SK-N-SH (cell line): Measurements from ENCODE around the gene CRTC2. TPM values are rescaled to one million over a fixed set of nuclear protein-coding genes. Genes with fewer than 3 reads are reported as not detected.

ENCODE experiments used
- CTCF ChIA-PET: fragments of 300-600, 350-600 bp; formaldehyde crosslinking; extraction: SDS; loops from one replicate; lab custom pipeline; 2021; lab: Yijun Ruan, JAX
- POLR2A ChIA-PET: fragments of 350-600 bp; sonication (Branson Sonifier 250); formaldehyde crosslinking; extraction: SDS; loops from one replicate; lab custom pipeline; 2020; ENCODE audit warnings: antibody characterized with exemption, inconsistent platforms; lab: Yijun Ruan, JAX
- DNase-seq: peaks from one replicate; pipeline ENCODE4 v3.0.0; 2012
- H2AFZ ChIP-seq: fragments of 200-600 bp; sonication (generic); 2 replicates; pipeline ENCODE4 v1.8.1; 2016; ENCODE audit warnings: antibody characterized with exemption, mild to moderate bottlenecking, low read depth
- H3F3A ChIP-seq: fragments of 200-600 bp; sonication (generic); replicated peaks from 2 replicates; pipeline ENCODE3; 2016; ENCODE audit warnings: antibody characterized with exemption, mild to moderate bottlenecking; ENCODE audit not compliant: insufficient read depth
- H3K27ac ChIP-seq, 2 experiments: fragments of 200-500 bp in 1 of 2; fragments of 200-600 bp in 1 of 2; sonication (Bioruptor generic) in 1 of 2; sonication (generic), shearing (Covaris generic) in 1 of 2; 2 replicates each; pipeline versions ENCODE4 v1.5.1 to v1.6.1; 2014 to 2016; ENCODE audit warnings: low read depth in 2 of 2, inconsistent platforms in 1 of 2, low read length in 1 of 2, mild to moderate bottlenecking in 1 of 2, mixed read lengths in 1 of 2
- H3K27me3 ChIP-seq: fragments of 200-600 bp; sonication (generic), shearing (Covaris generic); 2 replicates; pipeline ENCODE4 v1.6.1; 2016; ENCODE audit warnings: mixed run types; ENCODE audit not compliant: insufficient read depth
- H3K36me3 ChIP-seq, 2 experiments: fragments of 200-500 bp in 1 of 2; fragments of 200-600 bp in 1 of 2; sonication (Bioruptor generic) in 1 of 2; sonication (generic) in 1 of 2; replicated peaks in 1 of 2; 2 replicates each; pipeline versions ENCODE3 to v1.5.1; 2014 to 2016; ENCODE audit warnings: low read length in 1 of 2, mild to moderate bottlenecking in 1 of 2; ENCODE audit not compliant: insufficient read depth in 2 of 2, control insufficient read depth in 1 of 2
- H3K4me1 ChIP-seq, 2 experiments: fragments of 200-500 bp in 1 of 2; fragments of 200-600 bp in 1 of 2; sonication (Bioruptor generic) in 1 of 2; sonication (generic), shearing (Covaris generic) in 1 of 2; 2 replicates each; pipeline versions ENCODE4 v1.5.1 to v1.6.1; 2014 to 2016; ENCODE audit warnings: low read depth in 1 of 2, low read length in 1 of 2, mixed run types in 1 of 2; ENCODE audit not compliant: insufficient read depth in 2 of 2, control insufficient read depth in 1 of 2
- H3K4me2 ChIP-seq: fragments of 200-600 bp; sonication (generic), shearing (Covaris generic); 2 replicates; pipeline ENCODE4 v1.6.1; 2017; ENCODE audit warnings: mixed run types
- H3K4me3 ChIP-seq, 2 experiments: fragments of 200-500 bp in 1 of 2; fragments of 200-600 bp in 1 of 2; sonication (Bioruptor generic) in 1 of 2; sonication (generic), shearing (Covaris generic) in 1 of 2; 2 replicates each; pipeline versions ENCODE4 v1.5.1 to v1.8.1; 2014 to 2016; ENCODE audit warnings: low read depth in 2 of 2, inconsistent platforms in 1 of 2, low read length in 1 of 2, mild to moderate bottlenecking in 1 of 2, mixed read lengths in 1 of 2, moderate library complexity in 1 of 2
- H3K79me2 ChIP-seq: fragments of 200-600 bp; sonication (generic); 2 replicates; pipeline ENCODE4 v1.8.1; 2017; ENCODE audit warnings: mild to moderate bottlenecking; ENCODE audit not compliant: insufficient read depth
- H3K9ac ChIP-seq: fragments of 200-600 bp; sonication (generic); 2 replicates; pipeline ENCODE4 v1.6.1; 2017; ENCODE audit warnings: mixed run types
- H3K9me2 ChIP-seq: fragments of 200-600 bp; sonication (generic); 2 replicates; pipeline ENCODE4 v1.6.1; 2017; ENCODE audit warnings: mixed run types
- H3K9me3 ChIP-seq: fragments of 200-600 bp; sonication (generic); 2 replicates; pipeline ENCODE4 v1.6.1; 2017; ENCODE audit warnings: mixed run types, mild to moderate bottlenecking, moderate library complexity
- H4K20me1 ChIP-seq: fragments of 200-600 bp; sonication (generic); 2 replicates; pipeline ENCODE4 v1.6.1; 2017; ENCODE audit warnings: mild to moderate bottlenecking, mixed run types; ENCODE audit not compliant: insufficient read depth
- CHD2 ChIP-seq: fragments of 150-350 bp; IDR thresholded peaks from 2 replicates; pipeline ENCODE4 v1.6.1; 2018; ENCODE audit warnings: low read length; ENCODE audit not compliant: partially characterized antibody
- EP300 ChIP-seq, 2 experiments: IDR thresholded peaks; 2 replicates each; pipeline versions ENCODE4 v1.4.0 to v1.6.1; 2012; ENCODE audit warnings: borderline replicate concordance in 1 of 2, low read depth in 1 of 2, low read length in 1 of 2
- EZH2phosphoT487 ChIP-seq: fragments of 200-600 bp; sonication (generic); IDR thresholded peaks from 2 replicates; pipeline ENCODE4 v1.6.1; 2017; ENCODE audit warnings: low read depth, mixed run types, mild to moderate bottlenecking, antibody characterized with exemption, moderate library complexity, borderline replicate concordance
- FOXJ3 ChIP-seq: sonication (generic); formaldehyde crosslinking; IDR thresholded peaks from 2 replicates; pipeline ENCODE4 v1.5.1; 2020; ENCODE audit warnings: mild to moderate bottlenecking, missing genetic modification reagents
- GABPA ChIP-seq: IDR thresholded peaks from 2 replicates; pipeline ENCODE4 v1.4.0; 2012; ENCODE audit warnings: low read depth, mild to moderate bottlenecking
- MXI1 ChIP-seq: IDR thresholded peaks from 2 replicates; pipeline ENCODE4 v1.6.1; 2012; ENCODE audit warnings: mild to moderate bottlenecking, low read depth, low read length, improper control_type of control experiment
- NFIC ChIP-seq: IDR thresholded peaks from 2 replicates; pipeline ENCODE4 v1.4.0; 2012; ENCODE audit warnings: borderline replicate concordance
- NRF1 ChIP-seq: IDR thresholded peaks from 2 replicates; pipeline ENCODE4 v1.6.1; 2012; ENCODE audit warnings: low read depth, mild to moderate bottlenecking, low read length
- RAD21 ChIP-seq: IDR thresholded peaks from 2 replicates; pipeline ENCODE4 v1.6.1; 2012; ENCODE audit warnings: mild to moderate bottlenecking, low read length
- RCOR1 ChIP-seq: fragments of 150-350 bp; IDR thresholded peaks from 2 replicates; pipeline ENCODE4 v1.6.1; 2017; ENCODE audit warnings: antibody characterized with exemption, low read length
- RFX5 ChIP-seq: IDR thresholded peaks from 2 replicates; pipeline ENCODE4 v1.6.1; 2012; ENCODE audit warnings: mild to moderate bottlenecking, improper control_type of control experiment, low read length
- SIN3A ChIP-seq: IDR thresholded peaks from 2 replicates; pipeline ENCODE4 v1.6.1; 2012; ENCODE audit warnings: low read depth, mild to moderate bottlenecking, low read length, moderate library complexity, borderline replicate concordance
- SMC3 ChIP-seq: IDR thresholded peaks from 2 replicates; pipeline ENCODE4 v1.6.1; 2012; ENCODE audit warnings: low read depth, low read length, improper control_type of control experiment
- TAF1 ChIP-seq: IDR thresholded peaks from 2 replicates; pipeline ENCODE4 v1.6.1; 2012; ENCODE audit warnings: low read depth, mild to moderate bottlenecking, low read length, moderate library complexity, borderline replicate concordance
- YY1 ChIP-seq: IDR thresholded peaks from 2 replicates; pipeline ENCODE4 v1.4.0; 2012; ENCODE audit warnings: low read depth, mild to moderate bottlenecking
- WGBS: methylation state at CpG from one replicate; pipeline ENCODE4 v1.1.6; 2017; ENCODE audit warnings: low lambda C conversion rate; 5-methylcytosine and 5-hydroxymethylcytosine counted together
- polyA plus RNA-seq, 3 experiments: library from polyadenylated mRNA; depleted of rRNA; stranded (reverse); fragments of >200 nt; gene quantifications; 2 replicates each; pipeline ENCODE4 v1.2.3, GENCODE V29; 2012
- TF ChIP-seq, protein P1 (sequence below): IDR thresholded peaks from 2 replicates; pipeline ENCODE4; 2012
- TF ChIP-seq, protein P2 (sequence below): IDR thresholded peaks from 2 replicates; pipeline ENCODE4 v1.4.0; 2012; ENCODE audit warnings: low read depth, borderline replicate concordance
- TF ChIP-seq, protein P3 (sequence below): fragments of 150-350 bp; IDR thresholded peaks from 2 replicates; pipeline ENCODE4 v1.6.1; 2016; ENCODE audit warnings: mild to moderate bottlenecking, low read depth, low read length
- TF ChIP-seq, protein P4 (sequence below): IDR thresholded peaks from 2 replicates; pipeline ENCODE4 v1.4.0; 2012; ENCODE audit warnings: low read depth
- TF ChIP-seq, protein P5 (sequence below): IDR thresholded peaks from 2 replicates; pipeline ENCODE4 v1.4.0; 2012; ENCODE audit warnings: low read depth, borderline replicate concordance

Gene CRTC2
- polyA plus RNA-seq, 1 of the 3 experiments (the other 2 are of a cell fraction), result 25.5 TPM

DNA sequence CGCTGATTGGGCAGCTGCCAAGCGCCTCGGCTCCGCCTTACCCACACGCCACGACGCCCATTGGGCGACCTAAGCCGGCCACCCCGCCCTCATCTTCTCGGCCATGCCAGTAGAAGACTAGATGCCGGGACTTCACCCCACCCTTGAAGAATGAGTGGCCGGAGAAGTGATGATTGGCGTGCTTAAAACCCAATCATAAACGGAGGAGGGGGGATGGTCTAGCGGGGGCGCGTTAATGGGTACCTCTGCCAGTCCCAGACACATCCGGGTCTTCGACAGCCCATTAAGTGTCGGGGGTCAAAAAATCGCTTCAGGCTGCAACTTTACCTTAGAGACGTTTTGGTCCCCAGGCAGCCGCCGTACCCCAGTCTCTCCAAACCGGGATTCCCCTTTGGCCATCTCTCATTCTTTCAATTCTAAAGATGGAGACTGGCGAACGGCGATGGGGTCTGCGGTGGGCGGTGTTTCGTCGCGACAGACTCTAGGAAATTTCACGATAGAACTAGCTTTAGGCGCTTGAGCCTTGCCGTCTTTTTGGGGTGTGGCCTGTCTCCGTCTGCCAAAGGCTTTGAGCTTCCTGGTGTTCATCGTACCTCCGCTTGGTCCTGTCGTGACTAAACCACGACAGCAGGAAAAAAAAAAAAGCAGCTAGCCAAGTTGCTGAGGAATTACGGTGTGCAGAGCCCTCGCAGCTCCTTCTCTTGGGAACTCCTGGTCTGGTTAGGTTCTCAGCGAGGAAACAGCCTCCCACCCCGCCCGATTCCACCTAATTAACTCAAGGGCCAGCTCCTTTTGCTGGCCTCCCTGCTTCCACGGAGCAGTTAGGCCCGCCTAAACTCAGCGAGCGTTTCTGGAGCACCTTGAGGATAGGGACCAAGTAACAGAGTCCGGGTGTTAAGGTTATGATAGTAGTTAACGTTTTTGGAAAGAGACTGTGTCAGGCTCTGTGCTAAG, 35.2 kb downstream of the CRTC2 start, which contains the start of gene GATAD2B (continued):
- TF ChIP-seq, protein P1, sequence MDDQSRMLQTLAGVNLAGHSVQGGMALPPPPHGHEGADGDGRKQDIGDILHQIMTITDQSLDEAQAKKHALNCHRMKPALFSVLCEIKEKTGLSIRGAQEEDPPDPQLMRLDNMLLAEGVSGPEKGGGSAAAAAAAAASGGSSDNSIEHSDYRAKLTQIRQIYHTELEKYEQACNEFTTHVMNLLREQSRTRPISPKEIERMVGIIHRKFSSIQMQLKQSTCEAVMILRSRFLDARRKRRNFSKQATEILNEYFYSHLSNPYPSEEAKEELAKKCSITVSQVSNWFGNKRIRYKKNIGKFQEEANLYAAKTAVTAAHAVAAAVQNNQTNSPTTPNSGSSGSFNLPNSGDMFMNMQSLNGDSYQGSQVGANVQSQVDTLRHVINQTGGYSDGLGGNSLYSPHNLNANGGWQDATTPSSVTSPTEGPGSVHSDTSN, result peak; percentile 100
- TF ChIP-seq, protein P2, sequence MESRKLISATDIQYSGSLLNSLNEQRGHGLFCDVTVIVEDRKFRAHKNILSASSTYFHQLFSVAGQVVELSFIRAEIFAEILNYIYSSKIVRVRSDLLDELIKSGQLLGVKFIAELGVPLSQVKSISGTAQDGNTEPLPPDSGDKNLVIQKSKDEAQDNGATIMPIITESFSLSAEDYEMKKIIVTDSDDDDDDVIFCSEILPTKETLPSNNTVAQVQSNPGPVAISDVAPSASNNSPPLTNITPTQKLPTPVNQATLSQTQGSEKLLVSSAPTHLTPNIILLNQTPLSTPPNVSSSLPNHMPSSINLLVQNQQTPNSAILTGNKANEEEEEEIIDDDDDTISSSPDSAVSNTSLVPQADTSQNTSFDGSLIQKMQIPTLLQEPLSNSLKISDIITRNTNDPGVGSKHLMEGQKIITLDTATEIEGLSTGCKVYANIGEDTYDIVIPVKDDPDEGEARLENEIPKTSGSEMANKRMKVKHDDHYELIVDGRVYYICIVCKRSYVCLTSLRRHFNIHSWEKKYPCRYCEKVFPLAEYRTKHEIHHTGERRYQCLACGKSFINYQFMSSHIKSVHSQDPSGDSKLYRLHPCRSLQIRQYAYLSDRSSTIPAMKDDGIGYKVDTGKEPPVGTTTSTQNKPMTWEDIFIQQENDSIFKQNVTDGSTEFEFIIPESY, result no peak
- TF ChIP-seq MXI1, result peak; percentile 70
- TF ChIP-seq, protein P3, sequence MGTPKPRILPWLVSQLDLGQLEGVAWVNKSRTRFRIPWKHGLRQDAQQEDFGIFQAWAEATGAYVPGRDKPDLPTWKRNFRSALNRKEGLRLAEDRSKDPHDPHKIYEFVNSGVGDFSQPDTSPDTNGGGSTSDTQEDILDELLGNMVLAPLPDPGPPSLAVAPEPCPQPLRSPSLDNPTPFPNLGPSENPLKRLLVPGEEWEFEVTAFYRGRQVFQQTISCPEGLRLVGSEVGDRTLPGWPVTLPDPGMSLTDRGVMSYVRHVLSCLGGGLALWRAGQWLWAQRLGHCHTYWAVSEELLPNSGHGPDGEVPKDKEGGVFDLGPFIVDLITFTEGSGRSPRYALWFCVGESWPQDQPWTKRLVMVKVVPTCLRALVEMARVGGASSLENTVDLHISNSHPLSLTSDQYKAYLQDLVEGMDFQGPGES, result peak; percentile 97
- TF ChIP-seq NFIC, result no peak; the same call in 1 of the 2 replicates
- TF ChIP-seq, all 33 proteins: peak for 12

DNA sequence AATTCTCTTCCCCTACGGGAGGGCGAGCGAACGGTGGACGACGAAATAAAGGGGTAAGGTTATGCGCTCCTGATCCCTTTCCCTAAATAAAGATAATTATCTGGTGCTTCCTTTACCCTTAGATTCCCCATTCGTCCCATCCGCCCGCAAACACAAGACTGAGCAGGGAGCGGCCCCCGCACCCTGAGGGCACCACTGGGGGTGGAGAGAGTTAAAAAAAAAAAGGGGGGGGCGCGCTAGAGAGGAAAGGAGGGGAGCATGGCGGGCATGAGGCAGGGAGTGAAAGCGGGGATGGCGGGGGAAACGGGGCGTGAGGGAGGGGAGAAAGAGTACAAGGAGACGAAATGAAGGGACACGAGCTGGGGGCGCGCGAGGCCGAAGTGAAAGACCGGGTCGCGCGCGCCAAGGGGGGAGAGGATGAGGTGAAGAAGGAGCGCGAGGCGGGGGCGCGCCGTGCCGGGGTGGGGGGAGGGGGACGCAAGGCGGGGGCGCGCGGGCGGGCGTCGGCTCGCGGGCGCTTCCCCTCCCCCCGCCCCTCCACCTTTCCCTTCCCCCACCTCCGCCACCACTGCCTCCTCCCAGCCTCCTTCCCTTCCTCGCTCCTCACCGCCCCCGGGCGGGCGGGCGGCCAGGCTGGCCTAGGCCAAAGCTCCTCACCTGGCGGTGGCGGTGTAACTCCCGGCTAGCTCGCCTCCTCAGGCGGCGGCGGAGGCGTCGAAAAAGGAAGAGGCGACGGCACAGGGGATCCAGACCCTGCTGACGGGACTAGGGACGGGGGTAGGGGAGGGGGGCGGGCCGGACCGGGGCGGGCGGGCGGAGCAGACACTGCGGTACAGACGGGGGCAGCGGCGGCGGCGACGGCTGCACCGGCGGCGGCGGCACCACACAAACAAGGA, 36.1 kb downstream of the CRTC2 start:
- H3K36me3 ChIP-seq, result peaks cover 0 to 12% of the 10 kb centered on the region in 2 experiments
- peak overlapping the region; percentile 83 for H2AFZ ChIP-seq
- POLR2A ChIA-PET, result interaction anchor here (1.0 to 1.9 kb wide), 9 partner anchors 21 to 298 kb away, joined by 3 to 8 read pairs (median 4); partner anchors contain the start of genes CRTC2, RPS27 and UBAP2L
- H3K9ac ChIP-seq, result peak overlapping the region; percentile 88
- H3K9me2 ChIP-seq, result no peaks in the 10 kb centered on the region
- H3K9me3 ChIP-seq, result no peaks in the 10 kb centered on the region
- peak overlapping the region; percentile 68 to 90 for H3K4me3 ChIP-seq
- peak; percentile 78 for DNase-seq
- CTCF ChIA-PET, result interaction anchor here (0.8 to 2.5 kb wide), 13 partner anchors 8 to 826 kb away, joined by 3 to 15 read pairs (median 7); partner anchors contain the start of genes CREB3L4, DENND4B and RAB13
- peak overlapping the region; percentile 59 to 79 for H3K27ac ChIP-seq
- H3K4me1 ChIP-seq, result peaks cover 17 to 22% of the 10 kb centered on the region in 2 experiments
- H3K27me3 ChIP-seq, result no peaks in the 10 kb centered on the region
- peaks cover 44% of the 10 kb centered on the region for H4K20me1 ChIP-seq
- H3K79me2 ChIP-seq, result peaks cover 61% of the 10 kb centered on the region
- 2% methylated on average over 42 of the region's 86 CpGs for WGBS
- H3F3A ChIP-seq, result peaks cover 8% of the 10 kb centered on the region
- peak overlapping the region; percentile 92 for H3K4me2 ChIP-seq
- TF ChIP-seq CHD2 (peak; percentile 43), NRF1 (no peak), EZH2phosphoT487 (no peak), MXI1 (no peak), YY1 (0 out of 2 replicates have a peak, but pooled peaks have one; percentile 22), RCOR1 (no peak), RFX5 (no peak), GABPA (no peak), SIN3A (no peak), EP300 (IDR thresholded peaks at IDR 0.05; ENCODE audit: borderline replicate concordance in 1 of 2, low read depth in 1 of 2, low read length in 1 of 2) (no peak), TAF1 (no peak), FOXJ3 (CRISPR knock-in tag) (no peak), RAD21 (no peak), SMC3 (0 out of 2 replicates have a peak, but pooled peaks have one; percentile 2)
- TF ChIP-seq, protein P1, result no peak
- TF ChIP-seq, protein P4, sequence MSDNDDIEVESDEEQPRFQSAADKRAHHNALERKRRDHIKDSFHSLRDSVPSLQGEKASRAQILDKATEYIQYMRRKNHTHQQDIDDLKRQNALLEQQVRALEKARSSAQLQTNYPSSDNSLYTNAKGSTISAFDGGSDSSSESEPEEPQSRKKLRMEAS, result peak; percentile 32; the same call in 1 of the 2 replicates
- TF ChIP-seq, protein P5, sequence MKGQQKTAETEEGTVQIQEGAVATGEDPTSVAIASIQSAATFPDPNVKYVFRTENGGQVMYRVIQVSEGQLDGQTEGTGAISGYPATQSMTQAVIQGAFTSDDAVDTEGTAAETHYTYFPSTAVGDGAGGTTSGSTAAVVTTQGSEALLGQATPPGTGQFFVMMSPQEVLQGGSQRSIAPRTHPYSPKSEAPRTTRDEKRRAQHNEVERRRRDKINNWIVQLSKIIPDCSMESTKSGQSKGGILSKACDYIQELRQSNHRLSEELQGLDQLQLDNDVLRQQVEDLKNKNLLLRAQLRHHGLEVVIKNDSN, result no peak
